Fibroblast of mammary gland (primary cell): Measurements from ENCODE around the gene USP12.

Source experiments
- DNase-seq: peaks from one replicate; pipeline ENCODE4 v3.0.0-alpha.2; 2010; ENCODE audit warnings: low read depth
- H3K4me3 ChIP-seq: 2 replicates; pipeline ENCODE4 v1.5.1; 2011; ENCODE audit warnings: low read depth, mild to moderate bottlenecking, low read length, moderate library complexity; ENCODE audit not compliant: control insufficient read depth
- CTCF ChIP-seq: conservative IDR thresholded peaks from 2 replicates; pipeline ENCODE4 v1.5.1; 2011; ENCODE audit warnings: low read depth, low read length, inconsistent platforms; ENCODE audit not compliant: control insufficient read depth, insufficient read depth

USP12 gene

DNA sequence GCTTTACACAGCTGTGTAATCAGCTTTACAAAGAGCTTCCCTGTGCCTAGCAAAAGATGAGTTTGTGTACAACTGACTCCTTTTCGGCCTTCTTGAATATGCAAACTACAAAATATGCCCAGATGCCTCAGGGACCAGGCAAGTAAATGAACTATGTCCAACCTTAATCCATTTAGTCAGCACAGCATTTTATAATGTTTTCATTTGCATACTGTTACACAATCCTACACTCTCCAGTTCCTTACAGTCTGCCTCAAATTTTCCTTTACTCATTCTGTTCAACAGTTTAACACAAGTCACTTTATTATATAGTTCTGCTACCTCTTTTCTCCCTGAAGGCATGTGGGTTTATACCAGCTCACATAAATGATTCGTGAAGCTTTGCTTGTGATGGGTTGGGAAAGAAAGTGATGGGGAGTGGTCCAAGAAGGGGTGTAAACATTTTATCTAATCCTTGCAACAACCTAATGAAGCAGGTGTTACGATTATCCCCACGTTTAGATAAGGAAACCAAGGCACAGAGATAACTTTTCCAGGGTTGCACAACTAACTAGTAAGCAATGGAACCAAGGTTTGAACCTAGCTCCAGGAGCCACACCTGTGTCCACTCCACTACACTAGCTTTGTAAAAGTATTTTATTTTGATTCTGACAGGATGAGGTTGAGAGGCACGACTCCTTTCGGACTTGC, 3.3 kb upstream of the USP12 start:
- peak; percentile 54 for DNase-seq
- H3K4me3 ChIP-seq = no peak overlapping the region
- no peak for TF ChIP-seq CTCF

- no peak for DNase-seq
- H3K4me3 ChIP-seq = peak overlapping the region; percentile 69
- TF ChIP-seq CTCF = no peak
Measured at GRCh38 chr13:27172495-27172842, 858 bp upstream of the USP12 start.

DNA sequence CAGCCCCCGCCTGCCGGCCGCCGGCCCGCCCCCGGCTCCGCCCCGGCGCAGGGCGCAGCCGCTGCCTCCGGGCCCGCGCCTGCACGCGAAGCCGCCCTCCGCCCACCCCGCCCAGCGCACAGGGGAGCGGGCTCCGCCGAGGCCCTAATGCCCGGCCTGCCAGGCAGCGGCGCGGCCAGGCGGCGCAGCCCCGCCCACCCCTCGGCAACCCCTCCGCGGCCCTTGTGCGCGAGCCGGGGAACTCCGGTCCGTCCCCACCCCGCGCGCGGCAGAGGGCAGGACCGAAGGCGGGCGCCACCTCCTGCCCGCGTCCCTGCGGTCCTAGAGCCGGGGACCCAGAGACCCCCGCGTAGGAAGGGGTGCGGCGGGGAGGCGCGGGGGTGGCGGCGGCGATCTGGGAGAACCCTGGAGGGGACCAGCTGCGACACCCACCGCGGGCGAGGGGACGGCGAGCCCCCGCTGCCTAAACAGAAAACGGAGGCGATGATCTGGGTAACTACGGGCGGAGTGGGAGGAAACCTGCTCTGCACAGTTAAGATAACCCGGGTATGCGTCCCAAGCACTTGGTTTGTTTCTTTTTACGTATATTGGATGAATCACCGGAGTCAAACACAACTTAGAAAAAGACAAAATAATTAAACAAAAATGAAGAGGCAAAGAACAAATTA, 350 bp upstream of the USP12 start:
- peak; percentile 81 for DNase-seq
- H3K4me3 ChIP-seq = peak overlapping the region; percentile 69
- no peak for TF ChIP-seq CTCF

DNA sequence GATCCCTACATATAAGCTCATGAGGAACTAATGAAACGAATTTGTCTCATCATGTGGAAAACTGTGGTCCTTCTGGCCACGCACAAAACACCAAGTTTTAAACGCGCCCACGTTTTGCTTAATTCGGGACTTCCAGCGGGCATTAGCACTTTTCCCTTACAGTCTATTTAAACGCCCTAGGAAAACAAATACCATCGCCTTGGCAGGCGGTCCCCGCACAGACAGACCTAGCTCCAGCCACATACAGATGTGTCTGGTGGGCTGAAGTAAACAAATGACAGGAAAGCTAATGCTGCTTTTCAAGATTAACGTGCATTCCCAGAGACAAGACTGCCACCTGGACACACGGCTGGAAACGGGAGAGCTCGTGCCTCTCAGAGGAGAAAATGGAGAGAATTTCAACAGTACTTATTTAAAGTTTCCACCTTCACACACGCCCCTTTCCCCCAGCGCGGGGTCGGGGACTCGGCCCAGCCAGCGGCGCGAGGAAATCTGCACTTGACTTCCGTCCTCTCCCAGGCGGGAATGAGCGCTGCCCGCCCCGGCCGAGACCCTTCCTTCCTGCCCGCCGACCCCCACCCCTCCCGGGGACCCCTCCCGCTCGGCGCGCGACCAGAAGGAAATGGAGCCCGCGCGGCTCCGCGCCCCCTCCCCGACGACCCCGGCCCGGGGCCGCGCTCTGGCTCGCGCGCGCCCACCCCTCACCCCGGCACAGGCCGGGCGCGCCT, 931 bp downstream of the USP12 start:
- no peak for TF ChIP-seq CTCF
- H3K4me3 ChIP-seq = peak overlapping the region; percentile 75
- no peak for DNase-seq

- no peak for TF ChIP-seq CTCF
- DNase-seq = peak; percentile 84
- H3K4me3 ChIP-seq = peak overlapping the region; percentile 75
Measured at GRCh38 chr13:27170221-27170515, 1.4 kb downstream of the USP12 start.

- peak; percentile 36 for DNase-seq
- no peak for TF ChIP-seq CTCF
- H3K4me3 ChIP-seq = no peak overlapping the region
Measured at GRCh38 chr13:27168906-27169657, 2.5 kb downstream of the USP12 start.
